ENCODE data around the gene RNF148. TPM values are rescaled to one million over a fixed set of nuclear protein-coding genes. Genes with fewer than 3 reads are reported as not detected.

Gene RNF148
- total RNA-seq, 2 donors from 2014 or later, result not detected

GRCh38 chr7:122652876-122653275 lies 49.8 kb downstream of the RNF148 start:
- Mint-ChIP-seq H3K4me1 (no peaks in the 10 kb centered on the region), H3K4me3 (no peak overlapping the region), H3K36me3 (ENCODE audit: low read depth) (no peaks in the 10 kb centered on the region), H3K27me3 (no peaks in the 10 kb centered on the region), H3K27ac (no peak overlapping the region)
- DNase-seq (no peak), ATAC-seq (no peak)
- no peaks in the 10 kb centered on the region for H3K9me3 ChIP-seq (ENCODE audit: control insufficient read depth, low read length, poor library complexity, severe bottlenecking)

Other genes with a start within 250 kb of the RNF148 start
- gene RNF133, start 3.8 kb downstream of the RNF148 start, total RNA-seq, result not detected
- not detected for gene CADPS2, start 183.5 kb upstream of the RNF148 start, total RNA-seq

Measured in T-helper 17 cell (primary cell).